ENCODE measurements around the gene CPT1B.

- TF ChIP-seq CTCF (IDR thresholded peaks at IDR 0.05; ENCODE audit: insufficient read depth, low read depth, low read length) (no peak), EZH2 (IDR thresholded peaks at IDR 0.05; ENCODE audit: insufficient read depth, low read length) (no peak)
Measured at GRCh38 chr22:50569041-50569459, 9.2 kb downstream of the CPT1B start.
